PC-3 (cell line): ENCODE results near the gene AKAP6.

Experiments used
- EZH2phosphoT487 ChIP-seq: fragments of 300-600 bp; sonication (generic); IDR thresholded peaks from 2 replicates; pipeline ENCODE4 v1.6.1; 2018; ENCODE audit warnings: mild to moderate bottlenecking, antibody characterized with exemption, low read length, borderline replicate concordance
- TF ChIP-seq, protein P1 (sequence below): fragments of 300-600 bp; sonication (generic); conservative IDR thresholded peaks from 2 replicates; pipeline ENCODE4 v1.5.1; 2017; ENCODE audit warnings: antibody characterized with exemption, low read depth, mild to moderate bottlenecking, low read length

- TF ChIP-seq, protein P1, sequence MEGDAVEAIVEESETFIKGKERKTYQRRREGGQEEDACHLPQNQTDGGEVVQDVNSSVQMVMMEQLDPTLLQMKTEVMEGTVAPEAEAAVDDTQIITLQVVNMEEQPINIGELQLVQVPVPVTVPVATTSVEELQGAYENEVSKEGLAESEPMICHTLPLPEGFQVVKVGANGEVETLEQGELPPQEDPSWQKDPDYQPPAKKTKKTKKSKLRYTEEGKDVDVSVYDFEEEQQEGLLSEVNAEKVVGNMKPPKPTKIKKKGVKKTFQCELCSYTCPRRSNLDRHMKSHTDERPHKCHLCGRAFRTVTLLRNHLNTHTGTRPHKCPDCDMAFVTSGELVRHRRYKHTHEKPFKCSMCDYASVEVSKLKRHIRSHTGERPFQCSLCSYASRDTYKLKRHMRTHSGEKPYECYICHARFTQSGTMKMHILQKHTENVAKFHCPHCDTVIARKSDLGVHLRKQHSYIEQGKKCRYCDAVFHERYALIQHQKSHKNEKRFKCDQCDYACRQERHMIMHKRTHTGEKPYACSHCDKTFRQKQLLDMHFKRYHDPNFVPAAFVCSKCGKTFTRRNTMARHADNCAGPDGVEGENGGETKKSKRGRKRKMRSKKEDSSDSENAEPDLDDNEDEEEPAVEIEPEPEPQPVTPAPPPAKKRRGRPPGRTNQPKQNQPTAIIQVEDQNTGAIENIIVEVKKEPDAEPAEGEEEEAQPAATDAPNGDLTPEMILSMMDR = no peak
- no peak for TF ChIP-seq EZH2phosphoT487
These were observed 359.8 kb downstream of the AKAP6 start for GRCh38 chr14:32688941-32689340.
